ENCODE measurements around the gene ALDH5A1.

DNA sequence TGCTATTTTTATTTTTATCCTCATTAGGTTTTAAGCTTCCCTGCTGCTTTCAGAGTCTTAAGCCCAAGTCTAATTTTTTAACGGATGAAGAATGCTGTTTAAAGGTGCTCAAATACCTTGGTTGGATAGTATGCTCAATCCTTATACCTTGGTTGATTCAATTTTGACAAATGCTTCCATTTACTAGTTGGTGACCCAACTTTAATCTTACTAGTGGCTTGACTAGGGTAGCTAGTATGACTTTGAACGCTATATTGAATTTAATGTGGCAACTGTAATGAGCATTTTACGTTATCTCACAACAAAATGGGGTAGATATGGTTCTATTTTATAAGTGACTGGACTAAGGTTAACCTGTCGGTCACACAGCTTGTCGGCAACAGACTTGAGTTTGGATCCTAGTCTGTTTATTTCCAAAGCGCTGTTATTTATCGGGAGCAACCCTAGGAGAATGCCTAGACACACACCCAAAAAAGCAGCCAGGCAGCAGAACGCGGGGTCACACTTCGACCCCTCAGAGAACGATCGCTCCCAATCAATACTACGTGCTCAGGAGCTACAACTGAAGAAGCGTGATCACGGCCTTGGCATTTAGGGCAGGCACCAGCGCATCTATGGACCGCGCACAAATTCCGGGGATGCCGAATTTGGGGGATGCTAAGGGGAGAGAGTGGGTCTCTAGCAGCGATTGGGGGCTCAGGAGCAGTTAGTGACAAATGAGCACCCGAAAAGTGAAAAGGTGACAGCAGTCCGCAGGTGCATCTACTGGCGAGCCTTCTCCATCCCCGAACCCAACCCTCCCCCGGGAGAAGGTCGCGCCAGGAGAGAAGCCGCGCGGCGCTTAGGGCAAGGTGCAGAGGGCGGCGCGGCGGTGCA is 586 bp upstream of the ALDH5A1 start:
- TF ChIP-seq, protein P1, sequence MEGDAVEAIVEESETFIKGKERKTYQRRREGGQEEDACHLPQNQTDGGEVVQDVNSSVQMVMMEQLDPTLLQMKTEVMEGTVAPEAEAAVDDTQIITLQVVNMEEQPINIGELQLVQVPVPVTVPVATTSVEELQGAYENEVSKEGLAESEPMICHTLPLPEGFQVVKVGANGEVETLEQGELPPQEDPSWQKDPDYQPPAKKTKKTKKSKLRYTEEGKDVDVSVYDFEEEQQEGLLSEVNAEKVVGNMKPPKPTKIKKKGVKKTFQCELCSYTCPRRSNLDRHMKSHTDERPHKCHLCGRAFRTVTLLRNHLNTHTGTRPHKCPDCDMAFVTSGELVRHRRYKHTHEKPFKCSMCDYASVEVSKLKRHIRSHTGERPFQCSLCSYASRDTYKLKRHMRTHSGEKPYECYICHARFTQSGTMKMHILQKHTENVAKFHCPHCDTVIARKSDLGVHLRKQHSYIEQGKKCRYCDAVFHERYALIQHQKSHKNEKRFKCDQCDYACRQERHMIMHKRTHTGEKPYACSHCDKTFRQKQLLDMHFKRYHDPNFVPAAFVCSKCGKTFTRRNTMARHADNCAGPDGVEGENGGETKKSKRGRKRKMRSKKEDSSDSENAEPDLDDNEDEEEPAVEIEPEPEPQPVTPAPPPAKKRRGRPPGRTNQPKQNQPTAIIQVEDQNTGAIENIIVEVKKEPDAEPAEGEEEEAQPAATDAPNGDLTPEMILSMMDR (tag by site-specific recombination; IDR thresholded peaks at IDR 0.05), result no peak
- TF ChIP-seq, protein P2, sequence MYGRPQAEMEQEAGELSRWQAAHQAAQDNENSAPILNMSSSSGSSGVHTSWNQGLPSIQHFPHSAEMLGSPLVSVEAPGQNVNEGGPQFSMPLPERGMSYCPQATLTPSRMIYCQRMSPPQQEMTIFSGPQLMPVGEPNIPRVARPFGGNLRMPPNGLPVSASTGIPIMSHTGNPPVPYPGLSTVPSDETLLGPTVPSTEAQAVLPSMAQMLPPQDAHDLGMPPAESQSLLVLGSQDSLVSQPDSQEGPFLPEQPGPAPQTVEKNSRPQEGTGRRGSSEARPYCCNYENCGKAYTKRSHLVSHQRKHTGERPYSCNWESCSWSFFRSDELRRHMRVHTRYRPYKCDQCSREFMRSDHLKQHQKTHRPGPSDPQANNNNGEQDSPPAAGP (tag by site-specific recombination; IDR thresholded peaks at IDR 0.05), result no peak
- TF ChIP-seq ZNF768 (tag by site-specific recombination; IDR thresholded peaks at IDR 0.05), result no peak
- TF ChIP-seq MZF1 (tag by site-specific recombination; IDR thresholded peaks at IDR 0.05; ENCODE audit: borderline replicate concordance), result no peak
- no peak for TF ChIP-seq ZNF174 (tag by site-specific recombination; IDR thresholded peaks at IDR 0.05)
- TF ChIP-seq ZNF114 (tag by site-specific recombination; IDR thresholded peaks at IDR 0.05), result no peak
- TF ChIP-seq RBAK (tag by site-specific recombination; IDR thresholded peaks at IDR 0.05), result no peak

Measured in HEK293 (cell line).